Right hindlimb (tissue), 1 donor: ENCODE results near the gene SENP7.
"Not testable (repeated sequence)": the region's sequence is repeated elsewhere in the genome, so short reads cannot be mapped to it uniquely, and the experiment has no call there.

ENCODE experiments used
- DNase-seq: peaks from one replicate; pipeline ENCODE4 v3.0.0-alpha.2; 2018

The SENP7 gene

DNA sequence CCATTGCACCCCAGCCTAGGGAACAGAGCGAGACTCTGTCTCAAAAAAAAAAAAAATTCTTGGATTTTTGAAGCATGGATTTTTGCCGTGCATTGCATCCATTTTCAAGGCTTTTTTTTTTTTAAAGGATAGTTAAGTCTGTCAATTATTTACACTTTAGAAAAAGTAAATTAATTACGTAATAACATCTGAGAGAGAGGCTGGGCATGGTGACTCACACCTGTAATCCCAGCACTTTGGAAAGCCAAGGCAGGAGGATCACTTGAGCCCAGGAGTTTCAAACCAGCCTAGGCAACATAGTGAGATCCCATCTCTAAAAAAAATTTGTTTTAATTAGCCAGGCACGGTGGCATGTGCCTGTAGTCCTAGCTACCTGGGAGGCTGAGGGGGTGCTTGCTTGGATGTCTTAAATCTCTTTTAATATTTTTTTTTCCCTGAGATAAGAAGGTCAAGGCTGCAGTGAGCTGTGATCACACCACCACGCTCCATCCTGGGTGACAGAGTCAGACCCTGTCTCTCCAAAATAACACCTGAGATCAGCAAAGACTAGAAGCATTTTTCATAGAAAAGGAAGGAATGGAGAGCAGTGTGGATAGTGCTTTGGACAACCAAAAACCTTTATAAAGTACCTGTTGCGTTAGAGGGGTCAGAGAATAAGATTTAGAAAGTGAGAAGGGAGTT lies 6.8 kb upstream of the SENP7 start:
- no peak for DNase-seq

GRCh38 chr3:101518421-101518871 lies 5.4 kb upstream of the SENP7 start:
- no peak for DNase-seq

- no peak for DNase-seq
Measured at GRCh38 chr3:101513419-101513986, 491 bp upstream of the SENP7 start.

DNA sequence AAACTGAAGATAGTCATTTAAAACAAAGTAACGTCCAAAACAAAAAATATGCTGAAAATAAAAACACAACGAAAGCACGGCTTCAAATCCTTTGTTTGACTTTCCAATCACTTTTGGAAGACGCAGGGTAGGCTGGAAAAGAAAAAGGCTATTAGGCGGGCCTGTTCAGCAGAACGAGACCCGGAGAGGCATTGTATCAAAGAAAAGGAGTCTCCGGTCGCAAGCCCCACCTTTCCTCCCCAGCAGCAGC lies 691 bp downstream of the SENP7 start:
- DNase-seq, result no peak

GRCh38 chr3:101509811-101510210 lies 3.2 kb downstream of the SENP7 start:
- no peak for DNase-seq

- DNase-seq, result no peak
Measured at GRCh38 chr3:101509281-101509680, 3.7 kb downstream of the SENP7 start.

DNA sequence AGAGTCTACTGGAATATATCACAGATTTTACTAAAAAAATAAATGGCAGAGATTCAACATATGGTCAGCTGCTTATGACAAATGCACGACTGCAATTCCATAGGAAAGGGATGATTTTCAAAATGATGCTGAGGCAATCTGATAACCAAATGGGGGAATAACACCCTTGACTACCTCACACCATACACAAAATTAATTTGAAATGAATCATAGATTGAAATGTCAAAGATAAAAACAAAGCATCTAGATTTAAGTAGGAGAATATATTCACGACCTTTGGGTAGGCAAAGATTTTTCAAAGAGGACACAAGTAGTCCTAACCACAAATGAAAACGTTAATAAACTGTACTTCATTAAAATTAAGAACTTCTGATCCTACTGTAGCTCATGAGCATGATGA lies 11.2 kb downstream of the SENP7 start:
- no peak for DNase-seq

DNA sequence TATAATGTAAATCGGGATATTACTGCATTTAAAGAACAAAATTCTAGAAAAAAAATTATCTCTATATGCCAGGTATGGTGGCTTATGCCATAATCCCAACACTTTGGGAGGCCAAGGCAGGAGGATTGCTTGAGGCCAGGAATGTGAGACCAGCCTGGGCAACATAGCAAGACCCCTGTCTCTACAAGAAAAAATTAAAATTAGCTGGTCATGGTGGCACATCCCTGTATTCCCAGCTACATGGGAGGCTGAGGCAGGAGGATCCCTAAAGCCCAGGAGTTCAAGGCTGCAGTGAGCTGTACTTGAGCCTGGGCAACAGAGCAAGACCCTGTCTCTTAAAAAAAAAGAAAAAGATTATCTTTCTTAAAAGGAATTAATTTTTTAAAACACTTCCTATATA lies 12.8 kb downstream of the SENP7 start:
- no peak for DNase-seq

DNA sequence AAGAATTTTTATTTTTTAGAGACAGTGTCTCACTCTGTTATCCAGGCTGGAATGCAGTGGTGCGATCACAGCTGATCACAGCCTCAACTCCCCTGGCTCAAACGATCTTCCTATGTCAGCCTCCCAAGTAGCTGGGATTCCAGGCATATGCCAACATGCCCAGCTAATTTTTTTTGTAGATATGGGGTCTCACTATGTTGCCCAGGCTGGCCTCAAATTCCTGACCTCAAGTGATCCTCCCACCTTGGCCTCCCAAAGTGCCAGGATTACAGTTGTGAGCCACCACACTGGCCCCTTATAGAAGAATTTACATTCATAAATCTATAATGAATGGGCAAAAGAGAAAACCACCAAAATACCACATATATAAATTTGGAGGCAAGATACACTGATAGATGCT lies 15.2 kb downstream of the SENP7 start:
- DNase-seq, result no peak

DNA sequence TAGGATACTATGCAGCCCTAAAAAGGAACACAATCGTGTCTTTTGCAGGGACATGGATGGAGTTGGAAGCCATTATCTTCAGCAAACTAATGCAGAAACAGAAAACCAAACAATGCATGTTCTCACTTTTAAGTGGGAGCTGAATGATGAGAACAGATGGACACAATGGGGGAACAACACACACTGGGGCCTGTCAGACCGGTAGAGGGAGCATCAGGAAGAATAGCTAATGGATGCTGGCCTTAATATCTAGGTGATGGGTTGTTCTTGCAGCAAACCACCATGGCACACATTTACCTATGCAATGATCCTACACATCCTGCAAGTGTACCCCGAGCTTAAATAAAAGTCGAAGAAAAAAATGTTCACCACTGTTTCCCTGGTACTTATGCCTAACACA lies 17.5 kb downstream of the SENP7 start:
- no peak for DNase-seq

- no peak for DNase-seq
Measured at GRCh38 chr3:101484805-101485620, 28.0 kb downstream of the SENP7 start.

GRCh38 chr3:101478980-101479379 lies 34.0 kb downstream of the SENP7 start:
- DNase-seq, result no peak

DNA sequence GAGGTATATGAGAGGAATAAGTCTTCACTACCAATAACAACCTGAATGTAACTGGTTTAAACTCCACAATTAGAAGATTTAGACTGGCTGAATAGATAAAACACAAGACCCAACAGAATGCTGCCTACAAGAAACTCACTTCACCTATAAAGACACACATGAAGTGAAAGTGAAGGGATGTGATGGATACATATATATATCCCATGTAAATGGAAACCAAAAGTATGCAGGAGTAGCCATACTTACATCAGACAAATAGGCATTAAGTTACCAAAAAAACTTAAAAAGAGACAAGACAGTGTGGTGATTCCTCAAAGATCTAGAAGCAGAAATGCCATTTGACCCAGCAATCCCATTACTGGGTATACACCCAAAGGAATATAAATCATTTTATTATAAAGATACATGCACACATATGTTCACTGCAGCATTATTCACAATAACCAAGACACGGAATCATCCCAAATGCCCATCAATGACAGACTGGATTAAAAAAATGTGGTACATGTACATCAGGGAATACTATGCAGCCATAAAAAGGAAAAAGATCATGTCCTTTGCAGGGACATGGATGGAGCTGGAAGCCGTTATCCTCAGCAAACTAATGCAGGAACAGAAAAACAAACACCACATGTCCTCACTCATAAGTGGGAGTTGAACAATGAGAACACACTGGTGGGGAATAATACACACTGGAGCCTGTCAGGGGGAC lies 38.0 kb downstream of the SENP7 start:
- not testable (repeated sequence) for DNase-seq

- not testable (repeated sequence) for DNase-seq
Measured at GRCh38 chr3:101468676-101469075, 44.3 kb downstream of the SENP7 start.

- not testable (repeated sequence) for DNase-seq
Measured at GRCh38 chr3:101467310-101467663, 45.7 kb downstream of the SENP7 start.

DNA sequence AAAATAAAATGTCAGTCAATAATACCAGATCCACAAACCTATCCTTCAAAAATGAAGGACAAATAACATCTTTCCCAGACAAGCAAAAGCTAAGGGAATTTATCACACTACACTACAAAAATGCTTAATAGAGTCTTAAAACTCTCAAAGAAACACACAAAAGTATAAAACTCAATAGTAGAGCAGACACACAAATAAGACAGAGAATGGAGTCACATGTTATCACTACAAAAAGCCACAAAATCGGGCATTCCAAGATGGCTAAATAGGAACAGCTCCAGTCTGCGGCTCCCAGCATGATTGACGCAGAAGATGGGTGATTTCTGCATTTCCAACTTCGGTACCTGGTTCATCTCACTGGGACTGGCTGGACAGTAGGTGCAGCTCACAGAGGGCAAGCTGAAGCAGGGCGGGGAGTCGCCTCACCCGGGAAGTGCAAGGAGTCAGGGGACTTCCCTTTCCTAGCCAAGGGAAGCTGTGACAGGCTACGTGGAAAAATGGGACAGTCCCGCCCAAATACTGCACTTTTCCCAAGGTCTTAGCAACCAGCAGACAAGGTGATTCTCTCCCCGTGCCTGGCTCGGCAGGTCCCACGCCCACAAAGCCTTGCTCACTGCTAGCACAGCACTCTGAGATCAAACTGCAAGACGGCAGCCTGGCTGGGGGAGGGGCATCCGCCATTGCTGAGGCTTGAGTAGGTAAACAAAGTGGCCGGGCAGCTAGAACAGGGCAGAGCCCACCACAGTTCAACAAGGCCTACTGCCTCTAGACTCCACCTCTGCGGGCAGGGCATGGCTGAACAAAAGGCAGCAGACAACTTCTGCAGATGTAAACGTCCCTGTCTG lies 46.3 kb downstream of the SENP7 start:
- no peak for DNase-seq

- DNase-seq, result no peak
Measured at GRCh38 chr3:101464235-101464634, 48.8 kb downstream of the SENP7 start.

GRCh38 chr3:101461451-101461850 lies 51.6 kb downstream of the SENP7 start:
- no peak for DNase-seq

DNA sequence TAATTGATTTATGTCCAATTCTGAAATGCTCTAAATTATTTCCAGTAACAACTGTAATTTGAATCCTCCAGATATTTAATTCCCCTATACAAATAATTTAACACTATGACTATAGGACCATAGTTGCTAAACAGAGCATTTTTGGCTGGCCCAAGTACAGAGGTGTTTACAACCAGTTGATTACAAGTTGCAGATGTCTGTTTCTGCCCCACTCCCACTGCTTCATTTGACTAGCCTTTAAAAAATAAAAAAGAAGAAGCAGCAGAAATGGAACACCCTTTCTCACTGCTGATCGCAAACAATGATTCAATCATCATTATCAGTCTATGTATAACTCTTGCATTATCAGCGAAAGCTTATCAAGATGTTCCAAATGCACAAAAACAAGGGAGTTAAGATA lies 54.6 kb downstream of the SENP7 start:
- no peak for DNase-seq

DNA sequence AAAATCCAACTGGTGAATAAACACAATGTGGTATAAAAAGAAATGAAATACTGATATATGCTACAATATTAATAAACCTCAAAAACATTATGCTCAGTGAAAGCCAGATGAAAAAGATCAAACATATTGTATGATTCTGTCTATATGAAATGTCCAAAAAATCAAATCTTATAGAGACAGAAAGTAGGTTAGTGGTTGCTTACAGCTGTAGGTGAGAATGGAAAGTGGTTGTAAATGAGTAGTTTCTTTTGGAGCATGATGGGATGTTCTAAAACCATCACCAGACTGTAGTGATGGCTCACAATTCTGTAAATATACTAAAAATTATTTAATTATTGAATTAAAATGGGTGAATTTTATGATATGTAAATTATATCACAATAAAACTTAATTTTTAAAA lies 58.4 kb downstream of the SENP7 start:
- no peak for DNase-seq

DNA sequence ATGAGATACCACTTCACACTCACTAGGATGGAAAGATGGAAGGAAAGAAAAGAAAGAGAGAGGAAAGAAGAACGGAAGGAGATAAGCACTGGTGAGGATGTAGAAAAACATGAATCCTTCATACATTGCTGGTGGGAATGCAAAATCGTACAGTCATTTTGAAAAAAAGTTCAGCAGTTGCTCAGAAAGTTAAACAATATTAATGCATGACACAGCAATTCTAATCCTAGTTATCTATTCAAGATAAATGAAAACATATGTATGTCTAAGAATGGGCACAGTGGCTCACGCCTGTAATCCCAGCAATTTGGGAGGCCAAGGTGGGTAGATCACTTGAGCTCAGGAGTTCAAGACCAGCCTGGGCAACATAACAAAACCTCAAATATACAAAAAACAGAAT lies 59.1 kb downstream of the SENP7 start:
- no peak for DNase-seq

- not testable (repeated sequence) for DNase-seq
Measured at GRCh38 chr3:101438641-101439040, 74.4 kb downstream of the SENP7 start.

- no peak for DNase-seq
Measured at GRCh38 chr3:101433652-101434051, 79.4 kb downstream of the SENP7 start.
